ENCODE results near the gene FIGLA. TPM values are rescaled to one million over a fixed set of nuclear protein-coding genes. Genes with fewer than 3 reads are reported as not detected.
"Not testable (repeated sequence)": the region's sequence is repeated elsewhere in the genome, so short reads cannot be mapped to it uniquely, and the experiment has no call there.

The FIGLA gene
- total and polyA plus RNA-seq, 2 donors (not counting 1 experiment from before 2014, with no cell fraction given) = not detected

DNA sequence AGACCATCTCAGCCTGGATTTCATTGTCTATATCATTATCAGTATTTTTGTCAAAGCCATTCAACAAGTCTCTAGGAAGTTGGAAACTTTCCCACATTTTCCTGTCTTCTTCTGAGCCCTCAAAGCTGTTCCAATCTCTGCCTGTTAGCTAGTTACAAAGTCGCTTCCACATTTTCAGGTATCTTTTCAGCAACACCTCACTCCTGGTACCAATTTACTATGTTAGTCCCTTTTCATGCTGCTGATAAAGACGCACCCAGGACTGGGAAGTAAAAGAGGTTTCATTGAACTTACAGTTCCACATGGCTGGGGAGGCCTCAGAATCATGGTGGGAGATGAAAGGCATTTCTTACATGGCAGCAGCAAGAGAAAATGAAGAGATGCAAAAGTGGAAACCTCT is 9.3 kb upstream of the FIGLA start:
- H4K20me1 ChIP-seq (ENCODE audit: control insufficient read depth, insufficient read depth, low read length, poor library complexity, severe bottlenecking) = no peaks in the 10 kb centered on the region
- H3K79me2 ChIP-seq (ENCODE audit: control insufficient read depth, insufficient read depth, low read length) = no peaks in the 10 kb centered on the region
- no peaks in the 10 kb centered on the region for H3K4me1 ChIP-seq (ENCODE audit: control insufficient read depth in 2 of 2, insufficient read depth in 2 of 2, low read length in 2 of 2)
- no peak for ATAC-seq (ENCODE audit: low read depth)
- no peak for DNase-seq
- H3K9me3 ChIP-seq (ENCODE audit: control extremely low read depth in 1 of 3, control insufficient read depth in 2 of 3, insufficient read depth in 1 of 3, low read length in 2 of 3) = peaks cover 0 to 14% (median 0%) of the 10 kb centered on the region in 3 donors
- peaks cover 0 to 13% (median 1%) of the 10 kb centered on the region in 4 experiments for H3K27me3 ChIP-seq (replicated peaks in 1 of 4; ENCODE audit: control extremely low read depth in 1 of 4, control insufficient read depth in 3 of 4, insufficient read depth in 4 of 4, low read length in 3 of 4)
- H3K36me3 ChIP-seq (replicated peaks in 1 of 2; ENCODE audit: control extremely low read depth in 1 of 2, control insufficient read depth in 1 of 2, extremely low read depth in 1 of 2, insufficient read depth in 2 of 2, low read length in 1 of 2) = no peaks in the 10 kb centered on the region
- H3K4me1 Mint-ChIP-seq = no peaks in the 10 kb centered on the region
- no CpG with 5 or more reads among the region's 2 CpGs for WGBS (ENCODE audit: insufficient coverage)
- POLR2A ChIA-PET = no interaction called here
- no peak overlapping the region for H3K27ac ChIP-seq (ENCODE audit: low read length in 2 of 2)
- no peak overlapping the region for H3K9ac ChIP-seq (ENCODE audit: low read length)
- no peak for TF ChIP-seq EZH2 (IDR thresholded peaks at IDR 0.05; ENCODE audit: borderline replicate concordance, insufficient read depth, low read depth, low read length, poor library complexity, severe bottlenecking)
- TF ChIP-seq, protein P1, sequence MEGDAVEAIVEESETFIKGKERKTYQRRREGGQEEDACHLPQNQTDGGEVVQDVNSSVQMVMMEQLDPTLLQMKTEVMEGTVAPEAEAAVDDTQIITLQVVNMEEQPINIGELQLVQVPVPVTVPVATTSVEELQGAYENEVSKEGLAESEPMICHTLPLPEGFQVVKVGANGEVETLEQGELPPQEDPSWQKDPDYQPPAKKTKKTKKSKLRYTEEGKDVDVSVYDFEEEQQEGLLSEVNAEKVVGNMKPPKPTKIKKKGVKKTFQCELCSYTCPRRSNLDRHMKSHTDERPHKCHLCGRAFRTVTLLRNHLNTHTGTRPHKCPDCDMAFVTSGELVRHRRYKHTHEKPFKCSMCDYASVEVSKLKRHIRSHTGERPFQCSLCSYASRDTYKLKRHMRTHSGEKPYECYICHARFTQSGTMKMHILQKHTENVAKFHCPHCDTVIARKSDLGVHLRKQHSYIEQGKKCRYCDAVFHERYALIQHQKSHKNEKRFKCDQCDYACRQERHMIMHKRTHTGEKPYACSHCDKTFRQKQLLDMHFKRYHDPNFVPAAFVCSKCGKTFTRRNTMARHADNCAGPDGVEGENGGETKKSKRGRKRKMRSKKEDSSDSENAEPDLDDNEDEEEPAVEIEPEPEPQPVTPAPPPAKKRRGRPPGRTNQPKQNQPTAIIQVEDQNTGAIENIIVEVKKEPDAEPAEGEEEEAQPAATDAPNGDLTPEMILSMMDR (IDR thresholded peaks at IDR 0.05) = no peak
- H3K4me2 ChIP-seq (replicated peaks; ENCODE audit: low read depth, low read length, poor library complexity, severe bottlenecking) = no peak overlapping the region
- H3K4me3 Mint-ChIP-seq = no peak overlapping the region
- intact Hi-C loops (cut with micrococcal nuclease) = no loop called here
- H3K9me3 Mint-ChIP-seq (ENCODE audit: insufficient read depth) = no peaks in the 10 kb centered on the region
- no peak overlapping the region for H2AFZ ChIP-seq (ENCODE audit: insufficient read depth, low read depth, low read length, poor library complexity, severe bottlenecking)
- H3K27me3 Mint-ChIP-seq = peaks cover 29% of the 10 kb centered on the region
- no peak overlapping the region for H3K27ac Mint-ChIP-seq
- CTCF ChIA-PET = no interaction called here
- H3K4me3 ChIP-seq (ENCODE audit: control extremely low read depth in 1 of 5, extremely low read depth in 1 of 5, insufficient read depth in 1 of 5, low read depth in 2 of 5, low read length in 4 of 5) = no peak overlapping the region

GRCh38 chr2:70797996-70798395 is 7.6 kb upstream of the FIGLA start:
- H3K4me2 ChIP-seq (replicated peaks; ENCODE audit: low read depth, low read length, poor library complexity, severe bottlenecking); H3K4me3 ChIP-seq (ENCODE audit: control extremely low read depth in 1 of 5, extremely low read depth in 1 of 5, insufficient read depth in 1 of 5, low read depth in 2 of 5, low read length in 4 of 5); H3K4me3 Mint-ChIP-seq; CTCF ChIA-PET; ATAC-seq (ENCODE audit: low read depth); H2AFZ ChIP-seq (ENCODE audit: insufficient read depth, low read depth, low read length, poor library complexity, severe bottlenecking); H3K9me3 Mint-ChIP-seq (ENCODE audit: insufficient read depth); H3K4me1 ChIP-seq (ENCODE audit: control insufficient read depth in 2 of 2, insufficient read depth in 2 of 2, low read length in 2 of 2); POLR2A ChIA-PET; H3K27ac Mint-ChIP-seq; H3K79me2 ChIP-seq (ENCODE audit: control insufficient read depth, insufficient read depth, low read length); H4K20me1 ChIP-seq (ENCODE audit: control insufficient read depth, insufficient read depth, low read length, poor library complexity, severe bottlenecking); H3K9ac ChIP-seq (ENCODE audit: low read length); DNase-seq; H3K36me3 ChIP-seq (replicated peaks in 1 of 2; ENCODE audit: control extremely low read depth in 1 of 2, control insufficient read depth in 1 of 2, extremely low read depth in 1 of 2, insufficient read depth in 2 of 2, low read length in 1 of 2); intact Hi-C loops (cut with micrococcal nuclease); H3K27ac ChIP-seq (ENCODE audit: low read length in 2 of 2); H3K4me1 Mint-ChIP-seq: not testable (repeated sequence)
- H3K27me3 ChIP-seq (replicated peaks in 1 of 4; ENCODE audit: control extremely low read depth in 1 of 4, control insufficient read depth in 3 of 4, insufficient read depth in 4 of 4, low read length in 3 of 4) = peaks cover 0 to 26% (median 1%) of the 10 kb centered on the region in 4 experiments
- peaks cover 0 to 11% (median 0%) of the 10 kb centered on the region in 3 donors for H3K9me3 ChIP-seq (ENCODE audit: control extremely low read depth in 1 of 3, control insufficient read depth in 2 of 3, insufficient read depth in 1 of 3, low read length in 2 of 3)
- no CpG with 5 or more reads among the region's 3 CpGs for WGBS (ENCODE audit: insufficient coverage)
- H3K27me3 Mint-ChIP-seq = peaks cover 38% of the 10 kb centered on the region

Measured in B cell (primary cell).